GM18951 (cell line): ENCODE measurements around the gene MSL3B.
A peak's percentile ranks its signal among the peaks of the same experiment; 100 is the strongest.

Experiments
- POLR2A ChIP-seq: IDR thresholded peaks from 4 replicates; pipeline ENCODE4 v1.6.1; 2011; ENCODE audit warnings: mild to moderate bottlenecking; ENCODE audit not compliant: insufficient read length, insufficient read depth; ENCODE audit errors: extremely low read depth
- in situ Hi-C: fragments of 300-500 bp; cut with MboI; formaldehyde crosslinking; loops from one replicate; pipeline ENCODE4 v1.12.0; 2022; ENCODE audit warnings: low sequenced_read_pairs, mixed read lengths, inconsistent platforms; ENCODE audit not compliant: unreplicated experiment

The MSL3B gene

DNA sequence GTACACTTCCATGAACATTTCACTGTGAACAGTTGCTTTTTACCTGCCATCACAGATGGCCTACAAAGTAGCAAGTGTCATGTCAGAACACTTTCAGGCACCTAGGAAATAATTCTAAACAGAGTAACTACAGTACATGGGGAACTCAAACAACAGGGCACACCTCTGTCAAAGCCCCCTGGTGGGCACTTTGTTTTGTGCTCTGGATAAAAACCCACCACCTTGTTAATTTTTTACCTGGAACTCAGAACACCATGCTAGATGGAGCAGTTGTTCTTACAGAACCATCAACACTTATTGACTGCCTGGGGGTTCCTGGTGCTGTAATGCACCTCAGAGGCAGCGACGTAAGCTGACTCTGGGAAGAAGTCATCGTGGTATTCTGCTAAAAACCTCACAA is 2.3 kb downstream of the MSL3B start:
- in situ Hi-C loops: no loop called here
- no peak for TF ChIP-seq POLR2A

DNA sequence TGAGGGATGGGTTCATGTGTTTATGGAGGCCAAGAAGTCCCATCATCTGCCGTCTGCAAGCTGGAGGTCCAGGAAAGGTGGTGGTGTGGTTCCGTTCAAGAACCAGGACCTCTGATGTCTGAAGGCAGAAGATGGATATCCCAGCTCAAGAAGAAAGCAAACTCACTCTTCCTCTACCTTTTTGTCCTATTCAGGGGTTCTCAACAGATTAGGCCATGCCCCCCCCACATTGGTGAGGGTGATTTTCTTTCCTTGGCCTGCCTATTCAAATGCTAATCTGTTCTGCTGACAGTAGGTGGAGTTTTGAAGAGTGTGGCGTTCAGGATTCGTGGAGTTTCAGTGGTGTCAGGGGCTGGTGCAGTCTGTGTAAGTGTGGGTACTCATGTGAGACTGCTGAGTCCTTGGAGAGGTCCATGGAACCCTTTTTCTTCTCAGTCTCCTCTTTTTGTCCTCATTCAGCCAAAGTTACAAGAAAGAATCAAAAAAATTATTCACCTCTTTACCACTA is 5.9 kb downstream of the MSL3B start:
- in situ Hi-C loops: no loop called here
- TF ChIP-seq POLR2A: no peak

DNA sequence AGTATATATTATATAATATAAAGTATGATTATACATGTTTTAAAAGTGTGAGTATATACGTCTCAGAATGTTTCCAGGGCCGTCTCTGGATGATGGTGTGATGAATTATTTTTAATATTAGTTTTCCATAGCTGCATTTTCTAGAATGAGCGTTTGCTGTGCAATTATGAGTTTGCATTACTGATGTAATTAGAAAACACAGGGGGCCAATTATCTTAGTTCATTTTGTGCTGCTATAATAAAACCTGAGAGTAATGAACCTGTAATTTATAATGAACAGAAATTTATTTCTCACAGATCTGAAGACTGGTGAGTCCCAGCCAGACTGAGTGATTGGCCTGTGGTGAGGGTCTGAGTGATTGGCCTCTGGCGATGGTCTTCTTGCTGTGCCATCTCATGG is 9.9 kb downstream of the MSL3B start:
- in situ Hi-C loops: no loop called here
- no peak for TF ChIP-seq POLR2A

DNA sequence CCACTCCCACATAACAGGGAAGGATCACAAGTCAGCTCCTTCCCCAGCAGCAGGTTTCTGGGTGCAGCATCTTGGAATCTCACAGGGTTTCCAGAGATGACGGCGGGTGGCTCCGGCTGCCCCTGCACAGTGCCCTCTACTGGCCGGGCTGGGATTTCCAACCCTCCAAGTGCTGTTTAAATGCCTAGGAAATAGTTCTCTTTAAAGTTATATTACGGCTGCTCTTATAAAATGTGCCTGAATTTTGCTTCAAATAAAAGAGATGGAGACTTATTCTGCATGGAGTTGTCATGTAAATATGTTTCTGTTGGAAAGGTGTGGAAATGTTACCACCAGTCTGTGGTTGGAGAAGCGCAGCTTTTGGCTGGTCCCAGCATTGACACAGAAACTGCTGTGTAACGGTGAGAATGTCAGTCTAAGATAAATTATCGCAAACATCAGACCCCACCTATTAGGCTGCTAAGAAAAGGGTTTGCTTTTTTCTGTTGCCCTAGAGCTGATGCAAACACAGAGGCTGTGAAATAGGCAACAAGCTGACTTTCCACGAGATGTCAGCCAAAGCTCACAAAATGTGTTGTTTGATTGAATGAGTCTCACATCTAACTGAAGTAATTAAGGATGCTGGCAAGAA is 10.6 kb downstream of the MSL3B start:
- in situ Hi-C loops: no loop called here
- TF ChIP-seq POLR2A: no peak

DNA sequence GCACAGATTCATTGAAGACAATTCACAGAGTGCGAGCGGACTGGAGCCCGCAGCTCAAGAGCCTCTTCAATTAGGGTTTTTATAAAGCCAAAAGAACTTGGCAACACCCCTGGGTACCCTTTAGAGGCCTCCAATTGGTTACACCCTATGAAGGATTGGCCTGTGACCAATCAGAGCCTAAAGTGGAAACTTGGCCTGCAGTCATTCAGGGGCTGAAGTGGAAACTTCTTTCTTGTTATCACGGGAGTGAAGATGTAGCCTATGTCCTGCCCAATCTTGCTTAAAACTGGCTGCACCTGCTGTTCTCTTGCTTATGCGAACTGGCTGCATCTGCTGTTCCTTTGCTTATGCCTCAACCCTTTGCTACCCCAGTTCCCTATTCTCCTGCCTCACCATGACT is 12.0 kb downstream of the MSL3B start:
- TF ChIP-seq POLR2A: no peak
- in situ Hi-C loops: no loop called here

DNA sequence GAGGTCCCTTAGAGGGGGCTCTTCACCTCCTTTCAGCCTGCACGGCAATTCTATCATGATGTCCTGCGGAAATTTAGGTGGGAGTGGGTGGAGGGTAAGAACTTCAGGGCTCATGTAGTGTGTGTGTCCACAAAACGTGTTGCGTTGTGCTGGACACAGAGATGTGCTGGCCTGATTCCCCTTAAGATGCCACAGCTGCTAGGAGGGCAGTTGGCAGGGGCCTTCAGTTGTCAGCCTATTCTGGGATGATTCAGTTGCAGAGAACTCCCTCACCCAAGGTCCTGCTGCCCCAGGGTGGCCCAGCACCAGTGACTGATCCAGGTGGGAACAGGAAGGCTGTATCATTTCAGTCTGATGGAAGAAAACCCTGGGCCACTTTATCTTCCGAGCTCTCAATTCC is 12.8 kb downstream of the MSL3B start:
- in situ Hi-C loops: no loop called here

DNA sequence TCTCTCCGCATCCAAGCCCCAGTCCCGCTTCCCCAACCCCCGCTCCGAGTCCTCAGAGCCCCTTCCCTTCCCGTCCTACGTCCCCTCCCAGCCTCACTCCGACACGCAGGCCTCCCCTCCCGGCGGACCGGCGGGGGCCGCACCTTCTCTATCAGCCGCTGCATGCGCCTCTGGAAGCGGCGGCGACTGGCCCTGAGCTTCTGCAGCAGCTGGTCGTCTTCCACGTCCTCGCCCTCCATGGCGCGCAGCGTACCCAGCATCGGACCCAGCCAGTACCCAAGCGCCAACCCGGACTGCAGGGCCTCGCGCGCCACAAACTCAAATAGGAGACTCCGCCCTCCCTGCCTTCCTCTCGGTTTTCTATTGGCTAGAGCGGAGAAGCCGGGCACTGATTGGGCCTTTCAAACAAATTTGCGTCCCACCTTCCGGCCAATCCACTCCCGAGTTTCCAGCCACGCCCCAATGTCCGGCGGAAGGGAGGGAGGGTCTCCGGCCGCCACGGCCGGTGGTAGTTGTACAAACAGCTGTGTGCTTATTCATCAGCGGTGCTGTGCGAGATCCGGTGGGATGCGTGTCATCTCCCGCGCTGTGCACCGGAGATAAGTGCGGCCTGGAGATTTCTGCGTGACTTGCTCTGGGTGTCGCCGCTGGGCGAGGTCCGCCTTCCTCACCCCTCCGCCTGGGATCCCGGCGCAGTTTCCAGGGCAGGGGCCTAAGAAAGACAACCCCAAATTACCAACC is 13.8 kb downstream of the MSL3B start, which contains the start of gene HJURP:
HJURP (minus strand) TSS at position 295 of the 741 bp plus-strand sequence; CDS start at position 260, 35 bp downstream.
- peak; percentile 82 for TF ChIP-seq POLR2A
- in situ Hi-C loops: no loop called here

More for the DNA sequence above, 12.8 kb downstream of the MSL3B start:
- no peak for TF ChIP-seq POLR2A

DNA sequence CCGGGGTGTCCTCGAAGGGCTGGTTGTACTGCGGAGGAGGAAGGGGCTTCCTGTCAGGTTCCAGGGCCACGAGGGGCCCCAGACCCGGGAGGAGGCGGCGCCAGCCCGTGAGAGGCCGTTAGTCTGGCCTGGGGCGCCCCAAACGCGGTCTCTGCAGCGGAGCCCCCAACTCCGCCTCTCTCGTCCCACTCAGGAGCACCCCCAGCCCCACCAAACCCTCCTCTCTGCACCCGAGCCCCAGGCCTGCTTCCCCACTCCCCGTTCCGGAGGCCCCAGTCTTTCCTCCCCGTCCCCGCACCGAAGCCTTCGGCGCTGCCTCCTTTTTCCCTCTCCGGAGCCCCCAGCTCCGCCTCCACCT is 14.3 kb downstream of the MSL3B start:
- no peak for TF ChIP-seq POLR2A
- in situ Hi-C loops: no loop called here

DNA sequence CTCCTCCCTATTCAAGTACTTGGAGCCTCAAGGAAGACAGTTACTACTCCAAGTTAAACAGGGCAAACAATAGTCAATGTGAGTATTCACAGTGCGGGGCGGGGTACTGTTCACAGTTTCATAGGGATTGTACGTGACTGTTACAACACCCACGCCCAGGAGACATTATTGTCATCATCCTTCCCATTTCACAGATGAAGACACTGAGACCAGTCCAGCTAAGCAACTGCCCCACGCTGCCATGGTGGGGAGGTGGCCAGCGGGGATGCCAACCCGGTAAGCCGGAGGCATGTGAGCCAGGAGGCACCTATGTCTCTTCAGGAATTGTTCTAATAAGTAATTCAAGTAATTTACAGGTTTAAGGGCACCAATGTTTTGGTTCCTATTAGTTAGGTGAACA is 14.8 kb downstream of the MSL3B start:
- in situ Hi-C loops: no loop called here
- no peak for TF ChIP-seq POLR2A

DNA sequence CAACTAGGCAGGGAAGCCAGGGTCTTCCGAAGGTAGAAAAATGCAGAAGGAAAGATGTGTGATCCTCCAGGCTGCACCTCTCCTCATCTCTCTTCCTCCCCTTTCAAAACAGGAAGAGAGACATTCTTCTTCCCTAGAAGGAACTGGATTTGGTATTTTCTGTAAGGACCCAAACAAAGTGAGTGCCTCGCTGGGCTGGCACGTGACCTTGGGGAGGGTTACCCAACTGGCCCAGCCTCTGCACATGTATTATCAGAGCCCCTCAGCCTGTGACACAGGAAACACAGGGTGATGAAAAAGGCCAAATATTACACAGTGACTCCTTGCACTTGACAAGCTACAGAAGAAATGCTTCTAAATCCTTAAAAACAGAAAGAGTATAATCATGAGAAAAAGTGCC is 16.1 kb downstream of the MSL3B start:
- in situ Hi-C loops: no loop called here
- TF ChIP-seq POLR2A: no peak

DNA sequence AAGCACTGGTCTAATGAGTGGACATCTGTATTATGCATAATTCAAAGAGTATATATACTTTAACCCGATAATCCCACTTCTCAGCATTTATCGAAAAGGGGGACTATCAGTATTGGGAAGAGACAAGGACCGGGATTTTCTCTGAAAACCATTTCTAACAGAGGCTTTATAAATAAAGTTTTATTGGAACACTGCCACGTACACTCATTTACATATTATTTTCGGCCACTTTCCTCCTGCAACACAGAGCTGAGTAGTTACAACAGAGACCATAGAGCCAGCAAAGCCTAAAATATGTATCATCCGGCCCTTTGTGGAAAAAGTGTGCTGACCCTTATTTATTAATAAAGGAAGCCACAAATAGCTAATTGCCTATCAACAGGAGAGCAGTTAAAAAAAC is 17.0 kb downstream of the MSL3B start:
- no peak for TF ChIP-seq POLR2A
- in situ Hi-C loops: no loop called here

DNA sequence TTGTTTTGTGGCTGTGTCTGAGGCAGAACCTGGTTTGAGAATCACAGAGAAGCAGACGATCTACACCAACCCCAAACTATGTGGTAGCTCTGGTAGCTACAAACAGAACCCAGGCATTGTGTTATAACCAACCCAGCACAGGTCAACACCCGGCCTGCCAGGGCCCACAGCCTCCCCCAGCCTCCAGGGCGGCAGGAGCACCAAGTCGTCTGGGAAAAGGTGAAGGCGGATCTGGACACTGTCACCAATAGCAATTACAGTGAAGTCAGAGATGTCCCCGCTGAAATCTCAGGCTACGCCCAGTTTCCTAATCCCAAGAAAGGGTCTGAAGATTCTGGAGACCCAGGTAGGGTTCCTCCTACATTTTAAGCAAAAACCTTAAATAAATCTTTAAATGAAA is 17.4 kb downstream of the MSL3B start:
- no peak for TF ChIP-seq POLR2A
- in situ Hi-C loops: no loop called here

DNA sequence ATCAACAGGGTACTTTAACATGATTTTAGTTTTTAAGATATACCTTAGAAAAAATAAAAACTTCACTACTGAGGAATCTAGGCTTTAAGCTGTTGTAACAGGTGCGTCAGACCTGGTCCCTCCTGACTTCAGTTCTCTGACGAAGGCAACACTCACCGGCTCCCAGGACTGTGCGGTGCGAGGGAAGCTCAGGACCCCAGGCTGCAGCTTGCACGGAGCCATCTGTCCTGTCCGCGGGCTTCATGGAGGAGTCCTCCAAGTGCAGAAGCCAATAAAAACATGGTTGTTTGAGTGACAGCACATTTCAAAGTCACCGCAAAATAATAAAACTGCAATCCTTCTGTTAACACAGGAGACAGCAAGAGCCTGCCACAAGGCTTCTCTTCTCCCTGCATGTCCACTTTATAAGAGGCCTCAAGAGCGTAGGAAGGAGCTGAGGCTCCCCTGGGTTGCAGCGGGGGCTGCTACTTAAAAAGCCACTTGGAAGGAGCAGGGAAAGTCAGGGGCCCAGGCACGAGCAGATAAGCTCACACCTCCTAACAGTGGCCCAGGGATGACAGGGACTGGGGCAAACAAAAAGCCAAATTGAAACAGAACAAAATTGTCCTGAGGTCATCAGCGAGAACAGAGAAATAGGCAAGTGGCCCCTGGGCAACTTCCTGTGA is 18.4 kb downstream of the MSL3B start:
- TF ChIP-seq POLR2A: no peak
- in situ Hi-C loops: no loop called here

DNA sequence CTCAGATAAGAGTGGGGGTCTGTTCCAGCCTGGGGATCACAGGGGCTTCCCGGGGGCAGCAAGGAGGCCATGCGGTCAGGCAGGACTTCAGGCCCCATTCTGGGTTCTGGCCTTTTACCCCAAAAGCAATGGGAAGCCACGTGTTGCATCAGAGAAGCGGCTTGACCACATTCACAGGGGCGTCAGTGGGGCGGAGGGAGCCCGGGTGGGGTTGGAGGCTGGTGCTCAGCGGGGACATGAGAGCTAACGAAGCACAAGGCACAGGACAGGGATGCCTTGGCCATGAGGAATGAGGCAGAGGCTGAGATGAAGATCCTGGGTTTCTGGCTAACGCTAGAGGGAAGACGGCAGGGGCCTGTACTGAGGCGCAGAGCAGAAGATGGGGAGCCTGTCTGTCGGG is 19.9 kb downstream of the MSL3B start:
- TF ChIP-seq POLR2A: no peak
- in situ Hi-C loops: no loop called here
